OCI-LY1 (cell line): Measurements from ENCODE around the gene ARID3A.

Experiments
- EZH2 ChIP-seq: fragments of 200-600 bp; sonication (generic), shearing (Covaris generic); IDR thresholded peaks from 2 replicates; pipeline ENCODE4 v1.8.0; 2017; ENCODE audit warnings: borderline replicate concordance, mixed run types, mild to moderate bottlenecking, antibody characterized with exemption, low read length, moderate library complexity, mixed read lengths
- TF ChIP-seq, protein P1 (sequence below): fragments of 200-600 bp; sonication (generic), shearing (Covaris generic); IDR thresholded peaks from 2 replicates; pipeline ENCODE4 v1.5.1; 2017; ENCODE audit warnings: mild to moderate bottlenecking, antibody characterized with exemption, low read length, moderate library complexity, mixed read lengths

DNA sequence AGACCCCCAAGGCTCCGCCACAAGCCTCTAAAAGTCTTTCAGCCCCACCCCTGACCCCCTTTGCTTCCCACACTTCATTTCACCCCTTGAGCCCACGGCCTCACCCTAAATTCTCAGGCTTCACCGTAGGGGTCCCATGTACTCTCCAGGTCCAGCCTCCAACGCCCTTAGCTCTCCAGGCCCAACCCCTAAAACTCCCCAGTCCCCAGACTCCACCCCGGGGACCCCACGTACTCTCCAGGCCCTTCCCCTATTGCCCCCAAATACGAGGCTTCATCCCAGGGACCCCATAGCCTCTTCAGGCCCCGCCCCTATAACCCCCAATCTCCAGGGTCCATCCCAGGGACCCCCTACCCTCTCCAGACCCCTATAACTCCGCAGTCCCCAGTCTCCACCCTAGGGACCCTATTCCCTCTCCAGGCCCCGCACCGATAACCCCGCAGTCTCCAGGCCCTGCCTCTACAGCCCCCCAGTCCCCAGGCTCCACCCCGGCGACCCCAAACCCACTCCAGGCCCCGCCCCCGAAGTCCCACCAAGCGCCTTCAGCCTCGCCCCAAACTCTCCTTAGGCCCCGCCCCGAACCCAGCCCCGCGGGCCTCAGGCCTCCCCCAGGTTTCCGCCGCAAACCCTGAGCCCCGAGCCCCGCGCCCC is 33.5 kb upstream of the ARID3A start:
- TF ChIP-seq, protein P1, sequence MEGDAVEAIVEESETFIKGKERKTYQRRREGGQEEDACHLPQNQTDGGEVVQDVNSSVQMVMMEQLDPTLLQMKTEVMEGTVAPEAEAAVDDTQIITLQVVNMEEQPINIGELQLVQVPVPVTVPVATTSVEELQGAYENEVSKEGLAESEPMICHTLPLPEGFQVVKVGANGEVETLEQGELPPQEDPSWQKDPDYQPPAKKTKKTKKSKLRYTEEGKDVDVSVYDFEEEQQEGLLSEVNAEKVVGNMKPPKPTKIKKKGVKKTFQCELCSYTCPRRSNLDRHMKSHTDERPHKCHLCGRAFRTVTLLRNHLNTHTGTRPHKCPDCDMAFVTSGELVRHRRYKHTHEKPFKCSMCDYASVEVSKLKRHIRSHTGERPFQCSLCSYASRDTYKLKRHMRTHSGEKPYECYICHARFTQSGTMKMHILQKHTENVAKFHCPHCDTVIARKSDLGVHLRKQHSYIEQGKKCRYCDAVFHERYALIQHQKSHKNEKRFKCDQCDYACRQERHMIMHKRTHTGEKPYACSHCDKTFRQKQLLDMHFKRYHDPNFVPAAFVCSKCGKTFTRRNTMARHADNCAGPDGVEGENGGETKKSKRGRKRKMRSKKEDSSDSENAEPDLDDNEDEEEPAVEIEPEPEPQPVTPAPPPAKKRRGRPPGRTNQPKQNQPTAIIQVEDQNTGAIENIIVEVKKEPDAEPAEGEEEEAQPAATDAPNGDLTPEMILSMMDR, result no peak
- TF ChIP-seq EZH2, result no peak
